NCI-H187 (cell line): ENCODE measurements around the gene DIS3L2.

Experiments used
- DNase-seq, 2 experiments: peaks; one replicate each; lab custom pipeline; 2025; lab: John Stamatoyannopoulos, UW

The DIS3L2 gene, protein sequence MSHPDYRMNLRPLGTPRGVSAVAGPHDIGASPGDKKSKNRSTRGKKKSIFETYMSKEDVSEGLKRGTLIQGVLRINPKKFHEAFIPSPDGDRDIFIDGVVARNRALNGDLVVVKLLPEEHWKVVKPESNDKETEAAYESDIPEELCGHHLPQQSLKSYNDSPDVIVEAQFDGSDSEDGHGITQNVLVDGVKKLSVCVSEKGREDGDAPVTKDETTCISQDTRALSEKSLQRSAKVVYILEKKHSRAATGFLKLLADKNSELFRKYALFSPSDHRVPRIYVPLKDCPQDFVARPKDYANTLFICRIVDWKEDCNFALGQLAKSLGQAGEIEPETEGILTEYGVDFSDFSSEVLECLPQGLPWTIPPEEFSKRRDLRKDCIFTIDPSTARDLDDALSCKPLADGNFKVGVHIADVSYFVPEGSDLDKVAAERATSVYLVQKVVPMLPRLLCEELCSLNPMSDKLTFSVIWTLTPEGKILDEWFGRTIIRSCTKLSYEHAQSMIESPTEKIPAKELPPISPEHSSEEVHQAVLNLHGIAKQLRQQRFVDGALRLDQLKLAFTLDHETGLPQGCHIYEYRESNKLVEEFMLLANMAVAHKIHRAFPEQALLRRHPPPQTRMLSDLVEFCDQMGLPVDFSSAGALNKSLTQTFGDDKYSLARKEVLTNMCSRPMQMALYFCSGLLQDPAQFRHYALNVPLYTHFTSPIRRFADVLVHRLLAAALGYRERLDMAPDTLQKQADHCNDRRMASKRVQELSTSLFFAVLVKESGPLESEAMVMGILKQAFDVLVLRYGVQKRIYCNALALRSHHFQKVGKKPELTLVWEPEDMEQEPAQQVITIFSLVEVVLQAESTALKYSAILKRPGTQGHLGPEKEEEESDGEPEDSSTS

DNA sequence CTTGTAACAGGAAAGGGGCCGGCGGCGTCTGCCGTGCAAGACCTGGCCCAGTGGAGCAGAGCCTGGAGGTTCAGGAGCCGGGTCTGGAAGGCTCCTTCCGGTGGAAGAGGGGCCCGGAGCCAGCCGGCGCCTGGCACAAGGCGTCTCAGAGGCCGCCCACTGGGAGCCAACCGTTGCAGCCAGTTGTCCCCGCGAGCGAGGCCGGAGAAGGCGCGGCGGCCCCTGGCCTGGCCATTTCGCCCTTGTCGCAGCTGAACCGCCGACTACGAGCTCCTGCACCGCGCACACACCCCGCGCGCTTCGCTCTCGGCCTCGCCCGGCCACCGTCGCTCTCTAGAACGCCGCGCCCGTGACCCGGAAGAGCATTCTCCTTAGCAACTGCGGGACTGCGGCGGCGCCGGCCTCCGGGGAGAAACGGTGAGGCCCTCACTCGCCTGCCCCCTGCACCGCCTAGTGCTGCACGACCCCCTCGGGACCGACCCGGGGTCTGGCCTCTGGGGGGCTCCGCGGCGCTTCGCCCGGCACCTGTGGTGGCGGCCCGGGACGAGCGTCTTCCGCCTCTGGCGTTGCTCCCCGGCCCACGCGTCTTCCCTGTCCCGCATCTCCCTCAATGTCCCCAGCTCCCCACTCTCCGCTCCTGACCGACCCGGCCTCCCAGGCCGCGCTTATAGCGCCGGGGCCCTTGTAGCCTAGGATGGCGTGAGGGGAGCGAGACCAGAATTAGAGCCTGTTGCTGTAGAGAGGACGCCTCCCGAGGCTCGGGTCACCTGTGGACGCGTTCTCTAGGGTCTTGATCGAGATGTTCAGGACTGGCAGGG, at the start of gene DIS3L2:
DIS3L2 (plus strand) TSS at position 365 of the 818 bp plus-strand sequence. CDS start 53,215 bp downstream, outside the sequence.
- peak; percentile 29 to 66 for DNase-seq

DNA sequence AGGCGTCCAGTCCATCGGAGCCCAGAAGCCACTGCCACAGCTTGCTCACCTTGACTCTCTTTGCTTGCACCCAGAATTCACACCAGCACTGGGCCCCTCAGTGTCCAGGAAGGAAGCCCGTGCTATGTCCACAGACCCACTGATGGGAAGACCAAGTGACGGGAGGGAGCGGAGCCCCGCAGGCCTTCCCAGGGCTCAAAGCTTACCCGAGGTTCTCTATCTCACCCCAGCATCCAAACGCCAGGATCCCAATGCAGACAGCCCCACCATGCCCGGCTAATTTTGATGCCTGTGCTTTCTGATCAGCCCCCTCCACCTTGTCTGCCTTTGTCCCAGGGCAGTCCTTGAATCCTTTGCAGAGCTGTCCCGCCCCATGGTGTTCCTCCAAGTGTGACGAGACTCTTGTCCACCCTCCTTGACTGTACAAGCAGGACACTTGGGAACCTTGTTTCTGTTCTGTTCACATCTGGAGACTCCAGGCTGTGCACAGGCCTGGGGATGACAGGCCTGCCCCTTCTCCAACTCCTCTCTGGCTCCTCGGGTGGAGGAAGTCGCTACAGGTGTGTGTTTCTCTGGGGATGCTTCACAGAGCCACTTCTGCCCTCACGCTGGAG, 47.3 kb upstream of the DIS3L2 start:
- no peak for DNase-seq

DNA sequence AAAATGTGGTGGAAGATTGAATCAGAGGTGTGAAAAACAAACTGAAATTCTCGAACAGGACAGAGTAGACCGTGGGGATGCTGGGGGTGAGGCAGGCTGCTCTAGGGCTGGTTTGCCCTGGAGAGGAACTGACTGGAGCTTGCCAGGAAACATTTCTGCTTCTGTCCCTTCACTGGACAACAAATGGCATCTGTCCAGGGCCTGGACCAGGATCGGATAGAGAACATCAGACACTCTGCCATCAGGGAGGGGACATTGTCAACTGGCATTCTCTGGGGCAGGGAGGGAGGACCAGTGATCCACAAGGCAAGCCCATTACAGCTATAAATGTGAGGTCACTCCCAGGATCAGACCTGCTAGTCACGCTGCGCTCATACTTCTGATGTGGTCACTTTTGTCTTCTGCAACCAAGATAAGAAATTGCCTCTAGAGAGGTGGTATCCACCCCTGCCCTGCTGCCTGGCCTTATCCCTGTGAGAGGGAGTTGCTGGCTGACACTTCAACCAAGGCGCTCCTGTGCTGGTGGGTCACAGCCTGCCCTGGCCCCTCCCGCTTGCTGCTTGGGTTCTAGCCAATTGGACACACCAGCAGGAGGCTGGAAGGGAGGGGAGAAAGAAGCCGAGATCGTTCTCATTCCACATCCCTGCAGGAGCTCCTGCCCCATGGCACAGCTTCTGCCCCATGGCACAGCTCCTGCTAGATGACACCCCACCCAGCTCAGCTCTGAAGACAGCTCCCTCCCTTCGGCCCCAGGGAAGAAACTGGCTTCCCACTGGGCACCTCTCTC, 44.0 kb upstream of the DIS3L2 start:
- no peak for DNase-seq

DNA sequence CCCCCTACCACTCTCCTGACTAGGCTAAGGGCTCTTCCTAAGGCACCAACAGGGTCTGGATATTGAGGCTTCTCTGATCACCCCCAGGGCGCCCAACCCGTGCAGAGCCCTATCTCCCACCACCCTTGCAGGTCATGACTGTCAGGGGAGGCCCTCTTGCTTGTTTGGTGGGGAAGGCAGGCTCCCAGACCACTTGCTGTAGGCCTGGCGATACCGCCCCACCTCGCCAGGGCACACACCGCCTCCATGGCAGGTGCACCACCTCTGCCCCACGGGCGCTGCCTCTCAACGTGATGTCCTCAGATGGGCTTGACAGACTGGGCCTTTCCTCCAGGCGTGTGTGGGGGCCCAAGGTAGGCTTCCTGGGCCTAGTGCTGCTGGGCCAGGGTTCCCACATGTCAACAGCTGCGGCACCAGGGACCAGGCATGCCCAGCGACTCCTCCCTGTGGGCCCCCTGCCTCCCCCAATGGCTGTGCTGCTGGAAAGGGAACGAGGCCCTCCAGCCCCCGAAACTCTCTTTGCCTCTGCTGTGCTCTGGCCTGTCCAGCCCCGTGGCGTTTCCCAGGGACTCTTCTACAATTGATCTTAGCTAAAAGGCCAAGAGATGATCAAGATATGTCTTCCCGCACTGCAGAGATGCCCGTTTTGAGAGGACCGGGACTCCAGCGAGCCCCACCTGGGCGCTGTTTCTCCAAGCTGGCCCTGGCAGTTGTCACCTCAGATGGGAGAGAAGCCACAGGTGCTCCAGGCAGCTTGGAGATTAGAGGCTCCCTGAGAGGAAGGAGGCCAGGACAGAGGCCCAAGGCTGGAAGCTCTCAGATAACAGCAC, 42.8 kb upstream of the DIS3L2 start:
- DNase-seq, result no peak

DNA sequence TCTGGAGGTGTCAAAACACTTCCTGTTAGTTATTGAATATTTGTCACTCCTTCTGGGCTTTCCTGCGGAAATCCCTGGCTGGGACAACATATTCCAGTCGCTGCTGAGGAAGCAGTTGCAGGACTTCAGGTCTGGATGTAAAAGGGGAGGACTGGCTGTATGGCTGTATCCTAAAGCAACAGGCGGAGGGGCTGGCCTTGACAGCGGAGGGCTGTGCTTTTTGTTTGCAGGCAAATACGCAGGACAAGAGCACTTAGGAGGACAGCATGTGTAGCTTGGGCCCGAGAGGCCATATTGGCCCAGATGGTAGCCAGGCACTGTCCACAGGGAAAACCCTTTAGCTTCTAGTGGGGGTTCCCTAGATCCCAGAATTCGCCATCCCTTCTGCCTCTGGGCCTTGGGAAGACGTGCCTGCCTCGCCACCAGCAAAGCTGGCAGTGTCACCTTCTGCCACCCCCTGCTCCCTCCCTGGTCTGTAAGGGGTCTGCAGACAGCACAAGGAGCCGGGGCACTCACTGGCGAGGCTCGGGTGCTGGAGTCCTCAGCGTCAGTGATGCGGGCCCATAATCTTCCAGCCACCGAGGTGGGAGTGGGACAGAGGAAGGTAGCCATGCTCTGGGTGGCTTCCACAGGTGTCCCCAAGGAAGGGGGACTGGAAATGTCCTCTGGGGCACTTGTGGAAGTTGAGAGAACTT, 42.0 kb upstream of the DIS3L2 start:
- DNase-seq, result no peak

DNA sequence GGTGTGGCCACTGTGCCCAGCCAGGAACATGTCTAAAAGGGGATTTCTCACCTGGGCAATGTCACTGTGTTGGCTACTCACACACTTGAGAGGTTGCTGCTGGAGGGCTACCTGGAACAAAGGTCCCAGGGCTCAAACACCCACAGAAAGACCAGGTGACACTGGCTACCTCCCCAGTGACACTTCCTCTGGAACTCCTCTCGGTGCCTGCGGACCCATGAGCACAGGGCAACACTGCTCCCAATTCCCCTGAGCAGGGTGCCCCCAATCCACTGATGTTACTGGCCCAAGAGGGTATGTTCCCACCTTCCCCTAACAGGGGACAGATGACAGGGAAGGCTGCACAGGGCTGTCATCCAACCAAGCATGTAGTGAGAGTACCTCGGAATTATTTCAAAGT, 41.1 kb upstream of the DIS3L2 start:
- no peak for DNase-seq

DNA sequence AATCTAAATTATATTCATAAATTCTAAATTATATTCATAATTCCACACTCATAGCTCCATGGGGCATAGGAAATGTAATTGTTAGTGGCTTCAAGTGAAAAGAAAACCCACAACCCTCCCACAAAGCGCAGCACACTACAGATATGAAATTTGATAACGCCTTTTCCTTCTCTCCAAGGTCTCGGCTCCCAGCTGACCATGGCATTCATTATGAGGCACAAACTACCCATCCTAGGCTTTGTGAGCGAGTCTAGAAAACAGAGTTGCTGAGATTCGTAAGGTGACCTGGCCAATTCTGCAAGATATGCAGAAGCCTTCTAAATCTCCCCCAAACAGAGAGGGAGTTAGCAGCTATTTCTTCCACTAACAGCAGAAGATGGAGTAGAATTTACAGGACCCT, 40.7 kb upstream of the DIS3L2 start:
- DNase-seq, result no peak

DNA sequence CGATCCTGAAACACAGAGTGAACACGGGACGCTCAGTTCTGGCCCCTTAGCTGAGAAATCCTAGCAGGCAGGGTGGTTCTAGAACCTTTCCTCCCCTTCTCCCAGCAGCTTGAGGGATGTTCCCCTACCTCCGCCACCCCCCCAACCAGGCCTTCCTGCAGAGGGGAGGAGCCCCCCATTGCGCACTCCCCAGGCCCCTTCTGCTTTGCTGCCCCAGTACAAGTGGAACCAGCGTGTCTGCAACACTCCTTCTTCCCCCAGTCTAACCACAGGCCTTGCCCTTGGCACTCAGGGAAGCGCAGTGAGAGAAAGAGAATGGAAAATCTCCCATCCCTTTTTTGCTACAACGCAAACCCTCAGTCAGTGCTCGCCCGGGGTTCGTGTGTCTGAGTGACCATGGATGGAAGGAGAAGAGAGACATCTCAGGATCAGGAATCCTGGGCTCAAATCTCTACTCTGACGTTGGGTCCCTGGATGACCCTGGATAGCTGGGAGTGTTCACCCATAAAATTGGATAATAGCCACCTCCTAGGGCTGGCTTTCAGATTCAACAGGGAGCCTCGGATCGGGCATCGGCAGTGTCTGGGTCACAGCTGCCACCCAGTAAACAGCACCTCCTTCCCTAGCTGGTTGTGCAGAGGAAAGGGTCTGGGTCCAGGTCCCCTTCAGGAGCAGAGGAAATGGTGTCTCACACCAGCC, 39.1 kb upstream of the DIS3L2 start:
- no peak for DNase-seq

DNA sequence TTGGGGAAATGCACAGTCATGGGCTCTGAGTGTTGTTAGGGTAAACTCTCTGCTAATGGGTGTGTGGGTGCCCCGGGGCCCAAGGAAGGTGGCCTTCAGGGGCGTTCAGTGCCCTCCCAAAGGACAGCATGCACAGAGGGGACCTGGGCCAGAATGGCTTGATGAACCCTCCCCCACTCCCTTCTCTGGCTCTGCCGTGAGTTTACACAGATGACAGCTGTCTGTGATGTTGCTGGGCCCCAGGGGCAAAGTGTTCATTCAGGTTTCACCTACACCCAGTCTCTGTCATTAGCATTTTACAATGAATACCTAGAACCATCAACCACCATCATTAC, 38.5 kb upstream of the DIS3L2 start:
- DNase-seq, result no peak

DNA sequence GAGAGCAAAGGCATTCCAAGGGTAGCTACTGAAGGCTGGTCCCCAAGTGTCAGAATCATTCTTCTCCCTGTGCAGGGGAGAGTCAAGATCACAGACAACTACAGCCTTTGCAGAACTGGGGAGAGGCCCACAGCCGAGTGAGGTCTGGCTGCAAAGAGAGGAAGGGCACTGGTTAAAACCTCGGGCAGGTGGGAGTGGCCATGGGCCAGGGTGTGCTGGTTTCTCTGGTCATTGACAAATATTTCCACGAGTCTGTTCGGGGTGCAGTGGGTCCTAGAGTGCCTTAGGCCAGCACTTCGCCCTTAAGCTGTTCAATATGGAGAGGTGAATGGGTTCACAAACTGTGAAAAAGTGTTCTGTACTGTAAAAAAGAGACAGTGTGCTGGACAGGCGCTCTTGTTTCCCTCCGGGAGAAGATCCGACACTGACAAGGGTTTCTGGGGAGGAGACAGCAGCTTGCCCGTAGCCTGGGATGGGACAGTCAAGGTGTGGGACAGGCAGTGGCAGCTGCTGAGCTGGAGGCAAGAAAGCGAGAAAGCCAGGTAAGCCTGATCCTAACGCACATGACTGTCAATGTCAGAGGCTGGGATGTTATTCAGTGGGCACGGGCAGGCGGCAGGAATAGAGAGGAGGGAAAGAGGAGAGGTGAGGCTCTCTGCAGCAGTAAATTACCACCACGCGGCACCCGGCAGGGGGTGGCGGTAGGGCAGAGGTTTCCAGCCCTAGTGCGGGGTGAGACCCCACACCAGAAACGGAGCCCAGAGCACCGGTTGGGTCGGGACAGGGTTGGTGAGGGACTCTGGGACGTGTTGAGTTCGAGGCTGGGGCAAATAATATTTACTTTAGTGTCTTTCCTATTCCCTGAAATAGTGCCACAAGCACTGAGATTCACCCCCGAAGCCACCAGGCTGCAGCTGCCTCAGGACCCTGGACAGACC, 37.3 kb upstream of the DIS3L2 start:
- DNase-seq, result no peak

DNA sequence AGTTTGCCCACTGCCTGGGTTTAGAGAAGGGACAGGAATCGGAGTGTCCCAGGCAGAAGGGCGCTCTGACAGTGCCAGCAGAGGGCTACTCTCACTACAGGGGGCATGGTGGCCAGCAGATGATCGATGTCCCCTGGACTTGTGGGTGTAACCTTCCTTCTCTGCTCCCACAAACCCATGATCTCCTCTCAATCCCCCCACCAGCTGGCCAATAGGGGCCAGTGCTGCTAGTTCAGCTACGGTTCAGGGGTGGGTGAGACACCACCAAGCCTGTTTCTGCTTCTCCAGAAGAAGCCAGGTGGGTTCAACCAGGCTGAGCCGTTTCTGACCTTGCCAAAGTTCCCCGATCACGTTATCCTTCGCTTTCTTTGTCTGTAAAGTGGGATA, 36.6 kb upstream of the DIS3L2 start:
- DNase-seq, result no peak

DNA sequence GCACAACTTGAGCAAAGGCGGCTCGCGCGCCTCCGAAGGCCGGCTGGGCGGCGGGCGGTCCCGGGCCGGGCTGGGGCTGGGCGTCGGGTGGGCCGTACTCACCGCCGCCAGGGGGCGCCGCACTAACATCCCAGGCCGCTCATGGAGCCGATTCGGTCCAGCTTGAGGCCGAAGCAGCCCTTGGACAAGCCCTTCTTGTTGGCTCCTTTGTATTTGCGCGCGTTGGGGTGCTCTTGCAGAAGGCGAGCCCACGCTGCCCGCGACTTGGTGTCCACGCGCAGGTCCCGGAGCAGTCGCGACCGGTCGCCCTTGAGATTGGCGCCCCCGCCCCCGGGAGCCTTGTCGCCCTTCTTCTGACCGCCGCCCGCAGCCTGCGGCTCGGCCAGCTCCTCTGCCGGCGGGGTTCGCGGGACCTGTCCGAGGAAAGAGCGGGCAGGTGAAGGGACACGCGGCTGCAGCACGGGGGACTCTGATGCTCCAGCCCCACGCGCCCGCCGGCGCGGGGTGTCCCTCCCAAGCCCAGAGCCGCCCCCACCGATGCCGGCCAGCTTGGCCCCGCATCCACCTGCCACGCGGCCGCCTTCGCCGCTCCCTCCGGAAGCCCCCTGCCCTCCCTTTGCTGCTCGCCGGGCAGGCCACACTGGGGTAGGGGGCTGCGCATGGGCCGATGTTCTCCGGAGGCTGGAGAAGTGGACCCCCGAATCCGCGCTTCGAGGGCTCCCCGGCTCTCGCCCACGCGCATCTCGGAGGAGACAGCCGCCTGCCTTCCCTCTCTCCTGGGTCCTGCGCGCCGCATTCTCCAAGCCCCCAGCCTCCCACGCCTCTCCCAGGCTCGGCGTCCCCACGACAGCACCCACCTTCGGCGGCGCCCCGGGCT, 36.0 kb upstream of the DIS3L2 start:
- DNase-seq, result peak in 1 of 2 experiments; percentile 42

DNA sequence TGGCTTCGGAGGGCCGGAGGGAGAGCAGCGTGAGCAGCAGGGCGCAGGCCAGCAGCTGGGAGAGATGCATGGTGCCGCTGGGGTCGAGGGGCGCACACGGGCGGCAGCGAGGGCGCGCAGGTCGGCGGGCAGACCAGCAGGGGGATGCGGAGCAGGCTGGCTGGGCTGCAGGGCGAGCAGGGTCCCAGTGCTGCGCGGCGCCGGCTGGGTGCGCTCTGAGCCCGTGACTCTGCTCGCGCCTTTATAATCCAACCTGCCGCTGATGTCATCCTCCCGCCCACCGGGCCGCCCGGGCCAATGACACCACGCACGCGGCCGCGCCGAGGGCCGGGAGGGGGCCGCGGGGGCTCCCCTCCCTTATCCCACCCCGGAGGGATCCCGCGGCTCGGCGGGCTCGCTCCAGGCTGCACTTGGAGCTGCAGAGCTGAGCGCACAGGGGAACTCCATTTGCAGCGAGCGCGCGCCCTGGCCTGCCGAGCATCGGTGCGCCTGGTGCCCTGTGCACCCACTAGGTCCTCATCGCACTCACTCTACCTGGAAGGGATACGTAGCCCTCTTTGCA, 35.3 kb upstream of the DIS3L2 start, which contains the start of gene NPPC:
NPPC (minus strand) TSS at position 217 of the 562 bp plus-strand sequence; CDS start at position 70, 147 bp downstream.
- DNase-seq, result no peak

DNA sequence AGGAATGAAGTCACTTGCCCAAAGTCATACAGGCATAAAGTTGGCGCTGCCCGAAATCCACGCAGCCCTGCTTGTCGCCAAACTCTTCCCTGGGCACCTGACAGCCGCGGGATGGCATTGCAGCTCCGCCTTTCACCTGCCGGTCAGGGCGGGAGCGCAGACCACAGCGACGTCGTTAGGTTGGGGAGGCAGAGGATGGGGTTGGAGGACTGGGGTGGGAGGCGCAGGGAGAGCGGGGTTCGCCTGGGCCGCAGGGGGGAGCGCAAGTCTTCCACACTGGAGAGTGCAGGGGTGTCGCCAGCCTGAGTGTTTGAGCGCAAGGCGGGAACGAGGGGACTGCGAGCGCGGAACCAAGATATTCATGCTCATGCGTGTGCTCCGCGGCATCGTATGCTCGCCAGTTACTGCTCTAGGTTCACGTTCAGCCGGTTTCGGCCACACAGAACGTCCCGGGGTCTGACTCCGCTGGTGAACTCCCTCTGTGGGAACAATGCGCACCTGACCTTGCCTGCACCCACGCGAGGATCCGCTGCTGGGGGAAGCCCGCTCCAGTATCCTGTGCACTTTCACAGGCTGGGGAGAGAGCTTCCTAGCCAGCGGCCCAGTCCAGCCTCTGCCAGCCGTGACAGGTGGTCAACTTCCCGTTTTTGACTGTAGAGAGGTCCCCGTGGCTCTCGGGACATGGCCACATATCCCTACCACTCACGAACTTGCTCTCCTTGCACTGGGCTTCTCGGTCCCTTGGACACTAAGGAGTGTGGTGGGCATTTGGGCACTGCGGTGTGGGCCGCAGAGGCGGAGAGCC, 34.5 kb upstream of the DIS3L2 start:
- DNase-seq, result no peak

DNA sequence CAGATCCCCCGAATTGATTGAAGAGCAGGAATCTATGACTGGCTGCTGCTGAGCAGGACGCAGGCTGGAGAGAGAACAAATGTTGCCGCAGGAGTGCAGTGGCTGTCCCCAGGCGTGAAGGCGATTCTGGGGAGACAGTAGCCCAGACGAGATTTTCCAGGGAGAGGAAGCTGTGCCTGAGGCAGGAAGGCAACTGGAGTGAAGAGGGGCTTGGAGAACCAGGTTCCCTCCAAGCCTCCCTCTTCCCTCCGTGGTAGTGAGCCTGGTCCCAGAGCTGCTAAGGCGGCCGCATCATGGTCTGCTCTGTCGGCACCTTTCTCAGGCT, 34.0 kb upstream of the DIS3L2 start:
- no peak for DNase-seq

DNA sequence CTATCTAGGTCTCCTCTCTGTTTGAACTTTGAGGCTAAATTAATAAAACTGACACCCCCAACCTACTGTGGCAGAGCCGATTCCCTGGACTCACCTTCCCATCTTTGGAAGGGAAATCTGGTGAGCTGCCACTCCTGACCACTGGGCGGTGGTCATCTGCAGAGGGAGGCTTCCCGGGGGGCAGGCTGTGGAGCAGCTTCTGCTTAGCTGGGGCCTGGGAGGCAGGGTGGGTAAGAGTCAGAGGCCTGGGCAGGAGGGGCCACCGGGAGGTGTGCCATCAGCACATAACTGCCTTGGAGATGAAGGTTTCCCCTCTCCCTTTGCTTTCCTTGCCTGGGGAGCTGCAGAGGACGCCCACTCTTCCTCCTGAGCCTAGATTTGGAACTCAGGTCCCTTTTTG, 33.0 kb upstream of the DIS3L2 start:
- DNase-seq, result no peak
